CD14-positive monocyte (primary cell): ENCODE results near the gene CFAP70. TPM values are rescaled to one million over a fixed set of nuclear protein-coding genes. Genes with fewer than 3 reads are reported as not detected.

Experiments
- DNase-seq, 3 donors: peaks; one replicate each; pipeline ENCODE4 v3.0.0-alpha.2; 2011 to 2022
- H2AFZ ChIP-seq: 2 replicates; pipeline ENCODE4 v1.6.0; 2012; ENCODE audit warnings: mild to moderate bottlenecking, low read depth, low read length, inconsistent platforms; ENCODE audit not compliant: insufficient read depth, poor library complexity, severe bottlenecking
- H3K27ac ChIP-seq, 2 donors: 1 replicate in 1 of 2; 2 replicates in 1 of 2; pipeline ENCODE4 v1.5.1; 2012 to 2013; ENCODE audit warnings: low read length in 2 of 2, control low read depth in 1 of 2, inconsistent platforms in 1 of 2, low read depth in 1 of 2, mild to moderate bottlenecking in 1 of 2
- H3K27me3 ChIP-seq, 2 donors: one replicate each; pipeline versions ENCODE4 v1.6.0 to v1.6.1; 2011 to 2013; ENCODE audit warnings: low read length in 2 of 2; ENCODE audit not compliant: control insufficient read depth in 2 of 2, insufficient read depth in 2 of 2
- H3K36me3 ChIP-seq, 2 donors: replicated peaks in 1 of 2; 1 replicate in 1 of 2; 2 replicates in 1 of 2; pipeline versions ENCODE4 v1.5.1 to v1.6.1; 2012 to 2013; ENCODE audit warnings: low read length in 2 of 2, control low read depth in 1 of 2, inconsistent platforms in 1 of 2, mild to moderate bottlenecking in 1 of 2; ENCODE audit not compliant: insufficient read depth in 2 of 2, control insufficient read depth in 1 of 2
- H3K4me1 ChIP-seq, 2 donors: 1 replicate in 1 of 2; 2 replicates in 1 of 2; pipeline versions ENCODE4 v1.5.1 to v1.6.1; 2012 to 2013; ENCODE audit warnings: low read length in 2 of 2, control low read depth in 1 of 2, inconsistent platforms in 1 of 2, mild to moderate bottlenecking in 1 of 2, moderate library complexity in 1 of 2; ENCODE audit not compliant: insufficient read depth in 2 of 2, control insufficient read depth in 1 of 2
- H3K4me2 ChIP-seq: replicated peaks from 2 replicates; pipeline ENCODE3; 2012; ENCODE audit warnings: low read length, moderate library complexity, mild to moderate bottlenecking; ENCODE audit not compliant: poor library complexity, severe bottlenecking; ENCODE audit errors: extremely low read depth
- H3K4me3 ChIP-seq, 3 experiments: fragments of 200-600 bp in 1 of 3; sonication (generic) in 1 of 3; replicated peaks in 1 of 3; 1 replicate in 2 of 3; 2 replicates in 1 of 3; pipeline ENCODE4 v1.5.1; 2011 to 2013; ENCODE audit warnings: low read length in 3 of 3, mild to moderate bottlenecking in 3 of 3, control low read depth in 2 of 3, low read depth in 2 of 3, inconsistent platforms in 1 of 3, moderate library complexity in 1 of 3
- H3K79me2 ChIP-seq: 2 replicates; pipeline ENCODE4 v1.6.0; 2012; ENCODE audit warnings: mild to moderate bottlenecking, control low read depth, inconsistent platforms, low read length, moderate library complexity; ENCODE audit not compliant: insufficient read depth
- H3K9ac ChIP-seq: 2 replicates; pipeline ENCODE4 v1.6.0; 2017; ENCODE audit warnings: low read length, mild to moderate bottlenecking; ENCODE audit not compliant: insufficient read depth, poor library complexity, severe bottlenecking
- H3K9me3 ChIP-seq, 2 donors: replicated peaks in 1 of 2; 1 replicate in 1 of 2; 2 replicates in 1 of 2; pipeline versions ENCODE4 v1.5.1 to v1.6.1; 2012 to 2013; ENCODE audit warnings: low read length in 2 of 2, control low read depth in 1 of 2; ENCODE audit not compliant: control insufficient read depth in 1 of 2, insufficient read depth in 1 of 2
- H4K20me1 ChIP-seq: 2 replicates; pipeline ENCODE4 v1.6.0; 2012; ENCODE audit warnings: mild to moderate bottlenecking, low read length, control low read depth, moderate library complexity; ENCODE audit not compliant: insufficient read depth
- H3K27ac Mint-ChIP-seq, 7 donors: one replicate each; pipeline ENCODE4 v1.8.0; 2020; ENCODE audit warnings: mild to moderate bottlenecking in 7 of 7, mixed read lengths in 7 of 7, moderate library complexity in 6 of 7, inconsistent platforms in 2 of 7
- H3K27me3 Mint-ChIP-seq, 3 donors: one replicate each; pipeline ENCODE4 v1.8.0; 2021 to 2022; ENCODE audit warnings: low read depth in 3 of 3, mild to moderate bottlenecking in 3 of 3, mixed read lengths in 3 of 3, moderate library complexity in 3 of 3, inconsistent platforms in 1 of 3
- H3K36me3 Mint-ChIP-seq, 2 donors: one replicate each; pipeline ENCODE4 v1.8.0; 2020; ENCODE audit warnings: mixed read lengths in 2 of 2, inconsistent platforms in 1 of 2, mild to moderate bottlenecking in 1 of 2
- H3K4me1 Mint-ChIP-seq: one replicate; pipeline ENCODE4 v1.8.0; 2020; ENCODE audit warnings: mild to moderate bottlenecking, mixed read lengths
- H3K4me3 Mint-ChIP-seq, 2 donors: one replicate each; pipeline ENCODE4 v1.8.0; 2020; ENCODE audit warnings: mild to moderate bottlenecking in 2 of 2, mixed read lengths in 2 of 2, moderate library complexity in 1 of 2
- H3K9me3 Mint-ChIP-seq, 7 donors: one replicate each; pipeline ENCODE4 v1.8.0; 2020 to 2022; ENCODE audit warnings: mixed read lengths in 7 of 7, mild to moderate bottlenecking in 6 of 7, moderate library complexity in 6 of 7, inconsistent platforms in 2 of 7
- WGBS: methylation state at CpG from one replicate; pipeline ENCODE4 v1.1.5; 2013; ENCODE audit warnings: missing lambda C conversion rate; ENCODE audit not compliant: insufficient coverage; 5-methylcytosine and 5-hydroxymethylcytosine counted together
- intact Hi-C, 2 donors: fragments of 100-400 bp; cut with micrococcal nuclease; formaldehyde crosslinking; loops; one replicate each; pipeline versions ENCODE4 v1.15.0 to v1.15.1; 2023
- polyA plus RNA-seq, 3 donors: library from polyadenylated mRNA; depleted of rRNA in 1 of 3; unstranded in 2 of 3; stranded (reverse) in 1 of 3; fragments of 300-500 nt in 2 of 3; fragments of >200 nt in 1 of 3; fragmentation: Illumina TruSeq in 2 of 3; gene quantifications; 1 replicate in 2 of 3; 2 replicates in 1 of 3; pipeline ENCODE4 v1.2.3, GENCODE V29; 2012 to 2021
- TF ChIP-seq, protein P1 (sequence below): fragments of 200-600 bp; IDR thresholded peaks from one replicate; pipeline ENCODE4 v1.8.0; 2022; ENCODE audit warnings: antibody characterized with exemption, mild to moderate bottlenecking

CFAP70 gene
- polyA plus RNA-seq, 3 donors: 0.13 to 1.1 TPM; not detected in 1

DNA sequence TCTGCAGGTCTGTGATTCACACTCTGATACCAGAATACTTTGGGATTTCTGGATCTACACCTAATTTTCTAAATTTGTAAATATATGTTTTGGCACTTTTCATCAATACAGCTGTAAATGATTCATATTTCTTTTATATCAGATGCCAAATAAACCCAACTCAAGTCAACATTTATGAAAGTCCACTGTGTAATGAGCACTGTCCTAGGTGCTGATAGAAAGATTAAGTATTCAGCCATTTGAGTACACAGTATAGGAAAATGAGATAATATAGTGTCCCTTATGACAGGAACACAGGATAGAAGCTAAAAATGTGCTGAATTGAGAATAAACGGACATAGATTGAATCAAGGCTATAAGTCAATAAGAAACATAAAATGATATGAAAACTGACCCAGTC is 48.8 kb upstream of the CFAP70 start:
- TF ChIP-seq, protein P1, sequence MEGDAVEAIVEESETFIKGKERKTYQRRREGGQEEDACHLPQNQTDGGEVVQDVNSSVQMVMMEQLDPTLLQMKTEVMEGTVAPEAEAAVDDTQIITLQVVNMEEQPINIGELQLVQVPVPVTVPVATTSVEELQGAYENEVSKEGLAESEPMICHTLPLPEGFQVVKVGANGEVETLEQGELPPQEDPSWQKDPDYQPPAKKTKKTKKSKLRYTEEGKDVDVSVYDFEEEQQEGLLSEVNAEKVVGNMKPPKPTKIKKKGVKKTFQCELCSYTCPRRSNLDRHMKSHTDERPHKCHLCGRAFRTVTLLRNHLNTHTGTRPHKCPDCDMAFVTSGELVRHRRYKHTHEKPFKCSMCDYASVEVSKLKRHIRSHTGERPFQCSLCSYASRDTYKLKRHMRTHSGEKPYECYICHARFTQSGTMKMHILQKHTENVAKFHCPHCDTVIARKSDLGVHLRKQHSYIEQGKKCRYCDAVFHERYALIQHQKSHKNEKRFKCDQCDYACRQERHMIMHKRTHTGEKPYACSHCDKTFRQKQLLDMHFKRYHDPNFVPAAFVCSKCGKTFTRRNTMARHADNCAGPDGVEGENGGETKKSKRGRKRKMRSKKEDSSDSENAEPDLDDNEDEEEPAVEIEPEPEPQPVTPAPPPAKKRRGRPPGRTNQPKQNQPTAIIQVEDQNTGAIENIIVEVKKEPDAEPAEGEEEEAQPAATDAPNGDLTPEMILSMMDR: no peak
- peaks cover 12 to 23% of the 10 kb centered on the region in 2 donors for H3K36me3 ChIP-seq
- Mint-ChIP-seq H3K9me3 (peaks cover 0 to 2% (median 0%) of the 10 kb centered on the region in 7 donors), H3K27me3 (no peaks in the 10 kb centered on the region), H3K27ac (no peak overlapping the region), H3K4me1 (peaks cover 32% of the 10 kb centered on the region), H3K4me3 (no peak overlapping the region), H3K36me3 (peaks cover 19 to 30% of the 10 kb centered on the region in 2 donors)
- no peak for DNase-seq
- no peak overlapping the region for H3K9ac ChIP-seq
- WGBS: no CpG with 5 or more reads among the region's 1 CpG
- H3K4me1 ChIP-seq: peaks cover 2 to 8% of the 10 kb centered on the region in 2 donors
- H3K9me3 ChIP-seq: no peaks in the 10 kb centered on the region
- H3K4me2 ChIP-seq: no peak overlapping the region
- H3K27ac ChIP-seq: no peak overlapping the region
- intact Hi-C loops: no loop called here
- peaks cover 100% of the 10 kb centered on the region for H3K79me2 ChIP-seq
- H4K20me1 ChIP-seq: peaks cover 90% of the 10 kb centered on the region
- no peak overlapping the region for H2AFZ ChIP-seq
- H3K4me3 ChIP-seq: no peak overlapping the region
- no peaks in the 10 kb centered on the region for H3K27me3 ChIP-seq

DNA sequence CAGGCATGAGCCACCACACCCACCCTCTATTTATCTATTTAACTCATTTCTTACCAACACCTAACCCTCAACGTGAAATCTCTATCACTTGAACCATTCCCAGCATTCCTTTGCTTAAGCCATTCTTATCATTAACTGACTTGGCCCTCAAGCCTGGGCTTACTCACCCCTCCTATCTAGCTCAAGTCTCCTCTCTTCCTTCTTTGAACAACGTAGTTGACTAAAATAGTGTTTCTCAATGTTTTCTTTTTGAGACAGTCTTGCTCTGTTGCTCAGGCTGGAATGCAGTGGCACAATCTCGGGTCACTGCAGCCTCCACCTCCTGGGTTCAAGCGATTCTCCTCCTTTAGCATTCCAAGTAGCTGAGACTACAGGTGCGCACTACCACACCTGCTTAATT is 48.2 kb upstream of the CFAP70 start:
- Histone ChIP-seq H3K4me2 (no peak overlapping the region), H3K27ac (no peak overlapping the region), H3K9me3 (no peaks in the 10 kb centered on the region), H3K36me3 (peaks cover 12 to 23% of the 10 kb centered on the region in 2 donors), H4K20me1 (peaks cover 92% of the 10 kb centered on the region), H3K4me1 (peaks cover 0 to 1% of the 10 kb centered on the region in 2 donors), H3K4me3 (no peak overlapping the region), H3K9ac (no peak overlapping the region), H3K79me2 (peaks cover 100% of the 10 kb centered on the region), H2AFZ (no peak overlapping the region), H3K27me3 (no peaks in the 10 kb centered on the region)
- intact Hi-C loops: no loop called here
- TF ChIP-seq, protein P1: no peak
- H3K27me3 Mint-ChIP-seq: no peaks in the 10 kb centered on the region
- H3K4me1 Mint-ChIP-seq: peaks cover 27% of the 10 kb centered on the region
- no peak overlapping the region for H3K4me3 Mint-ChIP-seq
- no peak for DNase-seq
- H3K36me3 Mint-ChIP-seq: peaks cover 19 to 28% of the 10 kb centered on the region in 2 donors
- peaks cover 0 to 2% (median 0%) of the 10 kb centered on the region in 7 donors for H3K9me3 Mint-ChIP-seq
- peak overlapping the region in 1 of 7 donors; percentile 5 for H3K27ac Mint-ChIP-seq
- 89% methylated on average over 3 of the region's 5 CpGs for WGBS
